H1 (cell line): ENCODE results near the gene DPH5. TPM values are rescaled to one million over a fixed set of nuclear protein-coding genes. Genes with fewer than 3 reads are reported as not detected.

Experiments
- CTCF ChIA-PET: fragments of 300-600 bp; sonication (Branson Sonifier 250); formaldehyde crosslinking; loops from one replicate; lab custom pipeline; 2021; ENCODE audit not compliant: partially characterized antibody; lab: Charles Lee
- POLR2A ChIA-PET: fragments of 300-600 bp; sonication (Branson Sonifier 250); formaldehyde crosslinking; loops from one replicate; lab custom pipeline; 2021; ENCODE audit warnings: inconsistent platforms; ENCODE audit not compliant: partially characterized antibody; lab: Charles Lee
- DNase-seq, 2 experiments: peaks; one replicate each; pipeline versions ENCODE4 v3.0.0 to v3.0.0-alpha.2; 2010 to 2022; ENCODE audit warnings: low spot score in 2 of 2, low read depth in 1 of 2, mixed read lengths in 1 of 2
- FAIRE-seq: peaks from 2 replicates; lab custom pipeline; 2011; peaks lifted over from hg19 to GRCh38; lab: Jason Lieb, UNC
- H2AFZ ChIP-seq: 2 replicates; pipeline ENCODE4 v1.8.1; 2012; ENCODE audit warnings: low read length, inconsistent platforms
- H2AK5ac ChIP-seq: 2 replicates; pipeline ENCODE4 v1.6.1; 2013; ENCODE audit warnings: low read depth, low read length
- H2BK120ac ChIP-seq: replicated peaks from 2 replicates; pipeline ENCODE3; 2013; ENCODE audit warnings: low read depth, low read length, inconsistent platforms
- H2BK12ac ChIP-seq: 2 replicates; pipeline ENCODE4 v1.6.1; 2013; ENCODE audit warnings: low read depth, low read length
- H2BK15ac ChIP-seq: 2 replicates; pipeline ENCODE4 v1.6.1; 2013; ENCODE audit warnings: low read length
- H2BK20ac ChIP-seq: 2 replicates; pipeline ENCODE4 v1.6.1; 2013; ENCODE audit warnings: low read length
- H2BK5ac ChIP-seq: 2 replicates; pipeline ENCODE4 v1.6.1; 2013; ENCODE audit warnings: low read depth, low read length
- H3K14ac ChIP-seq: 2 replicates; pipeline ENCODE4 v1.6.1; 2013; ENCODE audit warnings: inconsistent platforms; ENCODE audit not compliant: insufficient read length
- H3K18ac ChIP-seq: 2 replicates; pipeline ENCODE4 v1.6.1; 2013; ENCODE audit warnings: low read length; ENCODE audit errors: extremely low read depth
- H3K23ac ChIP-seq: 2 replicates; pipeline ENCODE4 v1.6.1; 2013; ENCODE audit warnings: inconsistent platforms; ENCODE audit not compliant: insufficient read length
- H3K23me2 ChIP-seq: 2 replicates; pipeline ENCODE4 v1.6.1; 2013; ENCODE audit warnings: low read depth, low read length
- H3K27ac ChIP-seq: 2 replicates; pipeline ENCODE4 v1.6.1; 2011; ENCODE audit warnings: low read depth, low read length, inconsistent platforms
- H3K27me3 ChIP-seq, 4 experiments: replicated peaks in 1 of 4; 1 replicate in 1 of 4; 2 replicates in 3 of 4; pipeline versions ENCODE4 v1.6.1 to v1.8.1; 2011 to 2013; ENCODE audit warnings: low read length in 3 of 4, mild to moderate bottlenecking in 3 of 4, inconsistent platforms in 2 of 4, mixed read lengths in 2 of 4, moderate library complexity in 1 of 4; ENCODE audit not compliant: control insufficient read depth in 3 of 4, insufficient read depth in 3 of 4; ENCODE audit errors: extremely low read depth in 1 of 4
- H3K36me3 ChIP-seq, 4 experiments: 2 replicates each; pipeline versions ENCODE4 v1.6.1 to v1.8.1; 2011 to 2013; ENCODE audit warnings: mild to moderate bottlenecking in 4 of 4, low read length in 3 of 4, moderate library complexity in 2 of 4, control low read depth in 1 of 4, inconsistent platforms in 1 of 4; ENCODE audit not compliant: insufficient read depth in 4 of 4, control insufficient read depth in 2 of 4
- H3K4ac ChIP-seq: replicated peaks from 2 replicates; pipeline ENCODE3; 2013; ENCODE audit warnings: low read length, low read depth, mixed read lengths, inconsistent platforms; ENCODE audit not compliant: insufficient read length
- H3K4me1 ChIP-seq, 4 experiments: replicated peaks in 1 of 4; 1 replicate in 1 of 4; 2 replicates in 3 of 4; pipeline versions ENCODE4 v1.6.1 to v1.8.1; 2011 to 2013; ENCODE audit warnings: low read length in 3 of 4, inconsistent platforms in 2 of 4, mixed read lengths in 1 of 4; ENCODE audit not compliant: insufficient read depth in 4 of 4, control insufficient read depth in 3 of 4
- H3K4me2 ChIP-seq, 2 experiments: 2 replicates each; pipeline versions ENCODE4 v1.6.1 to v1.8.1; 2011 to 2013; ENCODE audit warnings: low read depth in 2 of 2, low read length in 2 of 2, control low read depth in 1 of 2, inconsistent platforms in 1 of 2, mild to moderate bottlenecking in 1 of 2; ENCODE audit not compliant: insufficient read depth in 1 of 2
- H3K4me3 ChIP-seq, 4 experiments: fragments of 200-600, 300-600 bp in 1 of 4; sonication (generic), shearing (Covaris generic), sonication (Bioruptor Twin) in 1 of 4; 2 replicates each; pipeline versions ENCODE4 v1.5.1 to v1.8.1; 2011 to 2016; ENCODE audit warnings: low read length in 4 of 4, low read depth in 3 of 4, control low read depth in 2 of 4, inconsistent platforms in 2 of 4, mild to moderate bottlenecking in 2 of 4, mixed read lengths in 1 of 4, moderate library complexity in 1 of 4; ENCODE audit not compliant: insufficient read depth in 2 of 4; ENCODE audit errors: extremely low read depth in 1 of 4
- H3K56ac ChIP-seq: replicated peaks from 2 replicates; pipeline ENCODE3; 2013; ENCODE audit warnings: low read depth, mild to moderate bottlenecking, mixed read lengths, low read length, inconsistent platforms; ENCODE audit not compliant: insufficient read length
- H3K79me1 ChIP-seq: 2 replicates; pipeline ENCODE4 v1.6.1; 2013; ENCODE audit warnings: low read depth, low read length, control low read depth
- H3K79me2 ChIP-seq, 2 experiments: 2 replicates each; pipeline versions ENCODE4 v1.6.1 to v1.8.1; 2012 to 2013; ENCODE audit warnings: low read length in 2 of 2, mild to moderate bottlenecking in 2 of 2, inconsistent platforms in 1 of 2; ENCODE audit not compliant: insufficient read depth in 2 of 2, control insufficient read depth in 1 of 2
- H3K9ac ChIP-seq, 4 experiments: replicated peaks in 1 of 4; 1 replicate in 1 of 4; 2 replicates in 3 of 4; pipeline versions ENCODE4 v1.6.1 to v1.8.1; 2011 to 2013; ENCODE audit warnings: low read depth in 3 of 4, low read length in 3 of 4, control low read depth in 2 of 4, mild to moderate bottlenecking in 2 of 4, moderate library complexity in 2 of 4, inconsistent platforms in 1 of 4; ENCODE audit errors: extremely low read depth in 1 of 4
- H3K9me3 ChIP-seq, 2 experiments: 2 replicates each; pipeline versions ENCODE4 v1.6.1 to v1.8.1; 2012 to 2013; ENCODE audit warnings: mild to moderate bottlenecking in 2 of 2, moderate library complexity in 2 of 2, control low read depth in 1 of 2, inconsistent platforms in 1 of 2, low read depth in 1 of 2, low read length in 1 of 2, mixed read lengths in 1 of 2; ENCODE audit not compliant: insufficient read depth in 2 of 2
- H4K20me1 ChIP-seq, 2 experiments: replicated peaks in 1 of 2; 2 replicates each; pipeline versions ENCODE3 to v1.8.1; 2011 to 2013; ENCODE audit warnings: inconsistent platforms in 2 of 2, low read length in 2 of 2, mild to moderate bottlenecking in 1 of 2; ENCODE audit not compliant: insufficient read depth in 2 of 2, control insufficient read depth in 1 of 2
- H4K5ac ChIP-seq: 2 replicates; pipeline ENCODE4 v1.6.1; 2013; ENCODE audit warnings: low read length, low read depth, mixed read lengths, inconsistent platforms; ENCODE audit not compliant: insufficient read length
- H4K8ac ChIP-seq: 2 replicates; pipeline ENCODE4 v1.8.0; 2013; ENCODE audit warnings: mild to moderate bottlenecking, moderate library complexity, low read length, inconsistent platforms; ENCODE audit not compliant: insufficient read depth; ENCODE audit errors: extremely low read depth
- H4K91ac ChIP-seq: replicated peaks from 2 replicates; pipeline ENCODE3; 2013; ENCODE audit warnings: low read length, mixed read lengths, inconsistent platforms; ENCODE audit not compliant: insufficient read length
- ATF3 ChIP-seq: IDR thresholded peaks from 2 replicates; pipeline ENCODE4 v1.6.1; 2011; ENCODE audit warnings: low read depth, mild to moderate bottlenecking, low read length; ENCODE audit not compliant: insufficient read depth
- BRCA1 ChIP-seq: IDR thresholded peaks from 2 replicates; pipeline ENCODE4 v1.6.1; 2012; ENCODE audit warnings: low read depth, low read length, improper control_type of control experiment
- CBX5 ChIP-seq: fragments of 300-800, 300-1000 bp; sonication (generic); IDR thresholded peaks from 2 replicates; pipeline ENCODE4 v1.7.1; 2016; ENCODE audit warnings: antibody characterized with exemption, low read length, low read depth
- EP300 ChIP-seq, 2 experiments: IDR thresholded peaks; 1 replicate in 1 of 2; 2 replicates in 1 of 2; pipeline ENCODE4 v1.6.1; 2011 to 2012; ENCODE audit warnings: low read depth in 2 of 2, low read length in 2 of 2, mild to moderate bottlenecking in 2 of 2, borderline replicate concordance in 1 of 2, inconsistent platforms in 1 of 2, moderate library complexity in 1 of 2
- EZH2 ChIP-seq: fragments of 200-600 bp; sonication (generic); IDR thresholded peaks from 2 replicates; pipeline ENCODE4 v1.7.1; 2012; ENCODE audit warnings: low read depth, mild to moderate bottlenecking, moderate library complexity, low read length, inconsistent platforms; ENCODE audit not compliant: severe bottlenecking
- GTF2F1 ChIP-seq: IDR thresholded peaks from 2 replicates; pipeline ENCODE4 v1.6.1; 2012; ENCODE audit warnings: low read depth, low read length, improper control_type of control experiment, borderline replicate concordance
- KDM1A ChIP-seq: fragments of 200-600, 300-600 bp; sonication (generic); IDR thresholded peaks from 2 replicates; pipeline ENCODE4 v1.7.1; 2016; ENCODE audit warnings: mild to moderate bottlenecking, low read length, borderline replicate concordance
- POU5F1 ChIP-seq: IDR thresholded peaks from 2 replicates; pipeline ENCODE4 v1.6.1; 2011; ENCODE audit warnings: low read depth, mild to moderate bottlenecking, low read length, moderate library complexity
- RNF2 ChIP-seq: fragments of 200-900, 300-1000 bp; sonication (generic); IDR thresholded peaks from 2 replicates; pipeline ENCODE4 v1.7.1; 2016; ENCODE audit warnings: borderline replicate concordance, low read depth, mild to moderate bottlenecking, antibody characterized with exemption, low read length; ENCODE audit not compliant: poor library complexity, severe bottlenecking; ENCODE audit errors: missing control alignments
- SIX5 ChIP-seq: IDR thresholded peaks from 2 replicates; pipeline ENCODE4 v1.6.1; 2011; ENCODE audit warnings: mild to moderate bottlenecking, low read depth, low read length
- TAF1 ChIP-seq: IDR thresholded peaks from 2 replicates; pipeline ENCODE4 v1.6.1; 2011; ENCODE audit warnings: mild to moderate bottlenecking, low read depth, low read length
- TAF7 ChIP-seq: optimal IDR thresholded peaks from 2 replicates; pipeline ENCODE3; 2011; ENCODE audit warnings: low read depth, mild to moderate bottlenecking, inconsistent platforms, low read length, moderate library complexity, borderline replicate concordance
- WGBS, 2 experiments: shearing (Covaris generic) in 1 of 2; methylation state at CpG; one replicate each; pipeline versions ENCODE4 v1.1.6 to v1.1.7; 2013 to 2015; ENCODE audit warnings: low lambda C conversion rate in 2 of 2, mixed read lengths in 2 of 2, inconsistent platforms in 1 of 2, low coverage in 1 of 2, missing lambda C conversion rate in 1 of 2; ENCODE audit not compliant: insufficient replicate concordance in 2 of 2, insufficient coverage in 1 of 2, insufficient read length in 1 of 2; ENCODE audit errors: extremely low coverage in 1 of 2, missing lambda C conversion rate in 1 of 2; 5-methylcytosine and 5-hydroxymethylcytosine counted together
- polyA plus RNA-seq, 7 experiments: library from polyadenylated mRNA; depleted of rRNA in 3 of 7; stranded (reverse) in 5 of 7; unstranded in 2 of 7; fragments of >200 nt in 5 of 7; fragments of 200-250 nt in 2 of 7; gene quantifications; 1 replicate in 5 of 7; 2 replicates in 1 of 7; 4 replicates in 1 of 7; pipeline versions ENCODE4 v1.2.1 to v1.2.3, GENCODE V29; 2011 to 2013; ENCODE audit warnings: missing spikeins in 2 of 7, mixed read lengths in 2 of 7
- total RNA-seq: library from RNA; stranded (reverse); fragmentation: NEBNext Ultra II Directional; extraction: Animal tissue kit (Norgen Biotek cat#: 25700); gene quantifications from 2 replicates; pipeline ENCODE4 v1.2.1, GENCODE V29; 2021

Gene DPH5
- total and polyA plus RNA-seq, 2 of the 8 experiments (the other 6 are each of a cell fraction or from before 2014, with no cell fraction given) = 67.7 to 106 TPM

GRCh38 chr1:101071470-101071891 is 45.9 kb upstream of the DPH5 start:
- H2BK120ac ChIP-seq = no peak overlapping the region
- no peak overlapping the region for H3K56ac ChIP-seq
- no peak overlapping the region for H4K5ac ChIP-seq
- no peak overlapping the region for H3K4me2 ChIP-seq
- no peaks in the 10 kb centered on the region for H3K79me2 ChIP-seq
- H3K79me1 ChIP-seq = no peaks in the 10 kb centered on the region
- no peak overlapping the region for H3K4ac ChIP-seq
- no peaks in the 10 kb centered on the region for H3K36me3 ChIP-seq
- peaks cover 0 to 4% (median 0%) of the 10 kb centered on the region in 4 experiments; a peak in 2 of 7 replicates for H3K4me1 ChIP-seq
- no peak overlapping the region for H3K23ac ChIP-seq
- no peaks in the 10 kb centered on the region for H4K20me1 ChIP-seq
- WGBS, 2 experiments = 93% methylated on average over 1 of the region's 1 CpG; no CpG with 5 or more reads in 1 of the 2 experiments
- no peaks in the 10 kb centered on the region for H3K9me3 ChIP-seq
- no peak overlapping the region for H4K91ac ChIP-seq
- TF ChIP-seq SIX5 (no peak), ATF3 (no peak), EZH2 (no peak), GTF2F1 (no peak), POU5F1 (no peak), BRCA1 (no peak), TAF1 (no peak), KDM1A (no peak), TAF7 (no peak), EP300 (IDR thresholded peaks at IDR 0.05; ENCODE audit: borderline replicate concordance in 1 of 2, low read depth in 2 of 2, low read length in 2 of 2) (no peak), RNF2 (no peak), CBX5 (no peak)
- H3K27ac ChIP-seq = no peak overlapping the region
- no peak overlapping the region for H2BK12ac ChIP-seq
- H3K27me3 ChIP-seq = no peaks in the 10 kb centered on the region
- ChIA-PET POLR2A (no interaction called here), CTCF (no interaction called here)
- H3K23me2 ChIP-seq = no peaks in the 10 kb centered on the region
- H3K9ac ChIP-seq = no peak overlapping the region
- no peak overlapping the region for H2AFZ ChIP-seq
- no peak overlapping the region for H2AK5ac ChIP-seq
- FAIRE-seq = no peak
- H3K14ac ChIP-seq = no peak overlapping the region
- no peak overlapping the region for H3K18ac ChIP-seq
- H2BK5ac ChIP-seq = no peak overlapping the region
- no peak for DNase-seq
- H3K4me3 ChIP-seq = no peak overlapping the region
- H4K8ac ChIP-seq = no peak overlapping the region
- no peak overlapping the region for H2BK20ac ChIP-seq
- no peak overlapping the region for H2BK15ac ChIP-seq
